ENCODE measurements around the gene SMARCB1.

SMARCB1 gene

DNA sequence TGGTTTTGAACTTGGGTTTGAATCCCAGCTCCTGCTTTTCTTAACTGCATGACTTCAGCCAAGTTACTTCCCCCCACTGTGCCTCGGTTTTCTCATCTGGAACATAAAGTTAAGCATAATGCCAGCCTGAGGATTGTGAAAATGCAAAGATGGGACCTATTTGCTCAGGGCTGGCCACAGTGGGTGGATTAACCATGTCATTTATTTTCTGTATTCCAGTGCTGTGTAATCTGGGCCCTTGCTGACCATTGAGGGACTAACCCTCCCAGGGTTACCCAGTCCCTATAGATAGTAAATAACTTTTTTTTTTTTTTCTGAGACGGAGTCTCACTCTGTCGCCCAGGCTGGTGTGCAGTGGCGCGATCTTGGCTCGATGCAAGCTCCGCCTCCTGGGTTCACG, 31.1 kb upstream of the SMARCB1 start:
- TF ChIP-seq EZH2phosphoT487 (IDR thresholded peaks at IDR 0.05; ENCODE audit: low read depth), result no peak
- no peak for TF ChIP-seq CTCF (IDR thresholded peaks at IDR 0.05; ENCODE audit: low read depth, low read length)
- H3K79me2 ChIP-seq (ENCODE audit: low read length), result no peaks in the 10 kb centered on the region
- H3K4me3 ChIP-seq (ENCODE audit: low read length), result no peak overlapping the region
- no peak overlapping the region for H3K27ac ChIP-seq (ENCODE audit: low read length)
- H3K9ac ChIP-seq (ENCODE audit: low read length), result no peak overlapping the region
- H3K4me1 ChIP-seq (ENCODE audit: low read length), result peaks cover 28% of the 10 kb centered on the region
- H2AFZ ChIP-seq (ENCODE audit: low read depth, low read length), result no peak overlapping the region
- H3K36me3 ChIP-seq (replicated peaks; ENCODE audit: low read depth, low read length), result no peaks in the 10 kb centered on the region
- no peak overlapping the region for H3K4me2 ChIP-seq (ENCODE audit: low read length)
- no peaks in the 10 kb centered on the region for H3K9me3 ChIP-seq (ENCODE audit: insufficient read depth, low read length)
- no peaks in the 10 kb centered on the region for H3K27me3 ChIP-seq (ENCODE audit: low read depth, low read length)
- no peaks in the 10 kb centered on the region for H4K20me1 ChIP-seq (ENCODE audit: insufficient read depth, low read length)

- H3K4me3 ChIP-seq (ENCODE audit: low read length), result no peak overlapping the region
- H3K9ac ChIP-seq (ENCODE audit: low read length), result no peak overlapping the region
- no peaks in the 10 kb centered on the region for H4K20me1 ChIP-seq (ENCODE audit: insufficient read depth, low read length)
- no peaks in the 10 kb centered on the region for H3K79me2 ChIP-seq (ENCODE audit: low read length)
- H3K4me1 ChIP-seq (ENCODE audit: low read length), result peaks cover 24% of the 10 kb centered on the region
- TF ChIP-seq EZH2phosphoT487 (IDR thresholded peaks at IDR 0.05; ENCODE audit: low read depth) (no peak), CTCF (IDR thresholded peaks at IDR 0.05; ENCODE audit: low read depth, low read length) (no peak)
- H3K27ac ChIP-seq (ENCODE audit: low read length), result no peak overlapping the region
- no peaks in the 10 kb centered on the region for H3K36me3 ChIP-seq (replicated peaks; ENCODE audit: low read depth, low read length)
- H3K4me2 ChIP-seq (ENCODE audit: low read length), result no peak overlapping the region
- no peaks in the 10 kb centered on the region for H3K27me3 ChIP-seq (ENCODE audit: low read depth, low read length)
- H2AFZ ChIP-seq (ENCODE audit: low read depth, low read length), result no peak overlapping the region
- H3K9me3 ChIP-seq (ENCODE audit: insufficient read depth, low read length), result no peaks in the 10 kb centered on the region
Measured at GRCh38 chr22:23756891-23757290, 29.9 kb upstream of the SMARCB1 start.

DNA sequence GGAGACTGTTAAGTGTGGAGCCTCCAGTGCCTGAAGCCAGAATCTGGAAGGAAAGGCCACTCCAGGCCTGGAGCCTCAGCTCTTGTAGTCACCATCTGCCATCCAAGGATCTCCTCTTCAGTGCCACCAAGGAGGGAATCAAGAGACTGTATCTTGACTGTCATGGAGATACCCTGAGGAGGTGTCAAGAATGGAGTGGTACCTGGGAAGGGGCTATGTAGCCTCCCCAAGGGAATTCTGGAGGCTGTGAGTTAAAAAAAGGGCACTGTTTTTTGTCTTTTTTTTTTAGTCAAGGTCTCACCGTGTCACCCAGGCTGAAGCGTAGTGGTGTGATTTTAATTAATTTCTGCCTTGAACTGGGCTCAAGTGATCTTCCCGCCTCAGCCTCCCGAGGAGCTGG, 27.2 kb upstream of the SMARCB1 start:
- TF ChIP-seq CTCF (IDR thresholded peaks at IDR 0.05; ENCODE audit: low read depth, low read length), result no peak
- no peak for TF ChIP-seq EZH2phosphoT487 (IDR thresholded peaks at IDR 0.05; ENCODE audit: low read depth)
- H3K4me1 ChIP-seq (ENCODE audit: low read length), result no peaks in the 10 kb centered on the region
- H3K9ac ChIP-seq (ENCODE audit: low read length), result no peak overlapping the region
- H2AFZ ChIP-seq (ENCODE audit: low read depth, low read length), result no peak overlapping the region
- no peaks in the 10 kb centered on the region for H3K9me3 ChIP-seq (ENCODE audit: insufficient read depth, low read length)
- H3K4me3 ChIP-seq (ENCODE audit: low read length), result no peak overlapping the region
- H3K27me3 ChIP-seq (ENCODE audit: low read depth, low read length), result no peaks in the 10 kb centered on the region
- no peaks in the 10 kb centered on the region for H3K79me2 ChIP-seq (ENCODE audit: low read length)
- H3K27ac ChIP-seq (ENCODE audit: low read length), result no peak overlapping the region
- peaks cover 14% of the 10 kb centered on the region for H3K36me3 ChIP-seq (replicated peaks; ENCODE audit: low read depth, low read length)
- H3K4me2 ChIP-seq (ENCODE audit: low read length), result no peak overlapping the region
- H4K20me1 ChIP-seq (ENCODE audit: insufficient read depth, low read length), result peaks cover 5% of the 10 kb centered on the region; the same call in 1 of the 2 replicates

GRCh38 chr22:23760056-23760455, 26.7 kb upstream of the SMARCB1 start:
- Histone ChIP-seq H2AFZ (ENCODE audit: low read depth, low read length) (no peak overlapping the region), H3K36me3 (replicated peaks; ENCODE audit: low read depth, low read length) (peaks cover 18% of the 10 kb centered on the region), H3K4me1 (ENCODE audit: low read length) (no peaks in the 10 kb centered on the region), H3K9ac (ENCODE audit: low read length) (no peak overlapping the region), H3K4me3 (ENCODE audit: low read length) (no peak overlapping the region), H4K20me1 (ENCODE audit: insufficient read depth, low read length) (peaks cover 8% of the 10 kb centered on the region), H3K9me3 (ENCODE audit: insufficient read depth, low read length) (no peaks in the 10 kb centered on the region), H3K79me2 (ENCODE audit: low read length) (peaks cover under 1% of the 10 kb centered on the region; the same call in 1 of the 2 replicates), H3K27me3 (ENCODE audit: low read depth, low read length) (no peaks in the 10 kb centered on the region), H3K4me2 (ENCODE audit: low read length) (no peak overlapping the region), H3K27ac (ENCODE audit: low read length) (no peak overlapping the region)
- no peak for TF ChIP-seq CTCF (IDR thresholded peaks at IDR 0.05; ENCODE audit: low read depth, low read length)
- TF ChIP-seq EZH2phosphoT487 (IDR thresholded peaks at IDR 0.05; ENCODE audit: low read depth), result no peak

Data from OCI-LY3 (cell line).